ENCODE measurements around the gene IL13RA2. TPM values are rescaled to one million over a fixed set of nuclear protein-coding genes. Genes with fewer than 3 reads are reported as not detected.

Gene IL13RA2
- polyA plus RNA-seq, 1 of the 3 experiments (the other 2 are of a cell fraction), result 8.1 TPM

- no peak for TF ChIP-seq GATA2 (CRISPR knock-in tag; IDR thresholded peaks at IDR 0.05)
- TF ChIP-seq RFX5 (IDR thresholded peaks at IDR 0.05; ENCODE audit: low read length), result no peak
- no peak for TF ChIP-seq IRF3 (IDR thresholded peaks at IDR 0.05; ENCODE audit: low read depth, low read length)
- no peak for TF ChIP-seq NRF1 (IDR thresholded peaks at IDR 0.05; ENCODE audit: low read depth, low read length)
- no peak for TF ChIP-seq GABPA (IDR thresholded peaks at IDR 0.05; ENCODE audit: low read depth)
- no peak for TF ChIP-seq USF1 (IDR thresholded peaks at IDR 0.05; ENCODE audit: borderline replicate concordance, low read depth)
- no peak for TF ChIP-seq FOXJ3 (CRISPR knock-in tag; IDR thresholded peaks at IDR 0.05)
- TF ChIP-seq TEAD4 (IDR thresholded peaks at IDR 0.05; ENCODE audit: borderline replicate concordance, insufficient read depth), result no peak
- TF ChIP-seq NFIC (IDR thresholded peaks at IDR 0.05; ENCODE audit: borderline replicate concordance), result no peak
- no peak for TF ChIP-seq FOXM1 (IDR thresholded peaks at IDR 0.05; ENCODE audit: low read depth)
- no peak for TF ChIP-seq REST (IDR thresholded peaks at IDR 0.05; ENCODE audit: low read depth, low read length)
- H3K4me3 ChIP-seq (ENCODE audit: low read depth in 2 of 2, low read length in 1 of 2), result no peak overlapping the region
- no peaks in the 10 kb centered on the region for H4K20me1 ChIP-seq (ENCODE audit: insufficient read depth)
- WGBS (ENCODE audit: low lambda C conversion rate), result 22% methylated on average over 2 of the region's 2 CpGs
- H3K27ac ChIP-seq (ENCODE audit: low read depth in 2 of 2, low read length in 1 of 2), result no peak overlapping the region
- ChIA-PET POLR2A (no interaction called here), CTCF (no interaction called here)
- no peaks in the 10 kb centered on the region; the same call in 1 of the 2 replicates for H3K27me3 ChIP-seq (ENCODE audit: insufficient read depth)
- no peaks in the 10 kb centered on the region for H3K9me3 ChIP-seq
- no peak overlapping the region for H2AFZ ChIP-seq (ENCODE audit: low read depth)
- H3K9me2 ChIP-seq, result no peaks in the 10 kb centered on the region
- no peak for DNase-seq
- no peak overlapping the region for H3K4me2 ChIP-seq
- no peak overlapping the region for H3K9ac ChIP-seq
- no peaks in the 10 kb centered on the region for H3K79me2 ChIP-seq (ENCODE audit: insufficient read depth)
- H3K36me3 ChIP-seq (replicated peaks in 1 of 2; ENCODE audit: control insufficient read depth in 1 of 2, insufficient read depth in 2 of 2, low read length in 1 of 2), result no peaks in the 10 kb centered on the region
- no peaks in the 10 kb centered on the region for H3K4me1 ChIP-seq (ENCODE audit: control insufficient read depth in 1 of 2, insufficient read depth in 2 of 2, low read depth in 1 of 2, low read length in 1 of 2)
- H3F3A ChIP-seq (replicated peaks; ENCODE audit: insufficient read depth), result no peaks in the 10 kb centered on the region
Observed at GRCh38 chrX:114997779-114998178, 19.6 kb downstream of the IL13RA2 start.

- TF ChIP-seq TAF1 (IDR thresholded peaks at IDR 0.05; ENCODE audit: borderline replicate concordance, low read depth, low read length) (no peak), EP300 (IDR thresholded peaks at IDR 0.05; ENCODE audit: borderline replicate concordance in 1 of 2, low read depth in 1 of 2, low read length in 1 of 2) (no peak), REST (IDR thresholded peaks at IDR 0.05; ENCODE audit: low read depth, low read length) (no peak), GABPA (IDR thresholded peaks at IDR 0.05; ENCODE audit: low read depth) (no peak), ELF1 (IDR thresholded peaks at IDR 0.05) (no peak), FOXM1 (IDR thresholded peaks at IDR 0.05; ENCODE audit: low read depth) (no peak), RXRA (IDR thresholded peaks at IDR 0.05; ENCODE audit: borderline replicate concordance, low read depth) (no peak), SMC3 (IDR thresholded peaks at IDR 0.05; ENCODE audit: low read depth, low read length) (no peak)
- H3K4me2 ChIP-seq, result no peak overlapping the region
- DNase-seq, result no peak
- no peaks in the 10 kb centered on the region for H4K20me1 ChIP-seq (ENCODE audit: insufficient read depth)
- no peaks in the 10 kb centered on the region for H3K36me3 ChIP-seq (replicated peaks in 1 of 2; ENCODE audit: control insufficient read depth in 1 of 2, insufficient read depth in 2 of 2, low read length in 1 of 2)
- no peaks in the 10 kb centered on the region for H3K4me1 ChIP-seq (ENCODE audit: control insufficient read depth in 1 of 2, insufficient read depth in 2 of 2, low read depth in 1 of 2, low read length in 1 of 2)
- ChIA-PET CTCF (no interaction called here), POLR2A (no interaction called here)
- H3K9me2 ChIP-seq, result no peaks in the 10 kb centered on the region
- WGBS (ENCODE audit: low lambda C conversion rate), result 41% methylated on average over 5 of the region's 5 CpGs
- H3K27ac ChIP-seq (ENCODE audit: low read depth in 2 of 2, low read length in 1 of 2), result no peak overlapping the region
- H3K9ac ChIP-seq, result no peak overlapping the region
- H2AFZ ChIP-seq (ENCODE audit: low read depth), result no peak overlapping the region
- H3F3A ChIP-seq (replicated peaks; ENCODE audit: insufficient read depth), result no peaks in the 10 kb centered on the region
- H3K27me3 ChIP-seq (ENCODE audit: insufficient read depth), result no peaks in the 10 kb centered on the region
- no peak overlapping the region for H3K4me3 ChIP-seq (ENCODE audit: low read depth in 2 of 2, low read length in 1 of 2)
- no peaks in the 10 kb centered on the region for H3K9me3 ChIP-seq
- no peaks in the 10 kb centered on the region for H3K79me2 ChIP-seq (ENCODE audit: insufficient read depth)
Observed at GRCh38 chrX:114985967-114986592, 31.3 kb downstream of the IL13RA2 start.
